SU-DHL-6 (cell line): ENCODE results near the gene CXCR4.

ENCODE experiments used
- H2AFZ ChIP-seq: fragments of 200-600 bp; sonication (generic); 2 replicates; pipeline ENCODE4 v1.6.1; 2014; ENCODE audit warnings: low read depth, mild to moderate bottlenecking, moderate library complexity, mixed read lengths, antibody characterized with exemption, low read length; ENCODE audit not compliant: severe bottlenecking
- H3F3A ChIP-seq: fragments of 200-600 bp; shearing (Covaris generic); 2 replicates; pipeline ENCODE4 v1.6.0; 2016; ENCODE audit warnings: antibody characterized with exemption, mild to moderate bottlenecking; ENCODE audit not compliant: insufficient read depth
- H3K27ac ChIP-seq: fragments of 200-600 bp; sonication (generic); 2 replicates; pipeline ENCODE4 v1.5.1; 2016; ENCODE audit warnings: low read depth, mild to moderate bottlenecking, low read length, moderate library complexity, mixed read lengths
- H3K27me3 ChIP-seq: fragments of 200-600 bp; sonication (generic), shearing (Covaris generic); 2 replicates; pipeline ENCODE4 v1.6.0; 2014; ENCODE audit warnings: mild to moderate bottlenecking, low read length
- H3K36me3 ChIP-seq: fragments of 200-600 bp; sonication (generic); 2 replicates; pipeline ENCODE4 v1.6.1; 2014; ENCODE audit warnings: mild to moderate bottlenecking, low read length, mixed read lengths
- H3K4me2 ChIP-seq: fragments of 300-600, 200-600 bp; shearing (Covaris generic), sonication (generic); 2 replicates; pipeline ENCODE4 v1.6.0; 2014; ENCODE audit warnings: low read length, low read depth, mild to moderate bottlenecking; ENCODE audit not compliant: poor library complexity, severe bottlenecking
- H3K4me3 ChIP-seq: fragments of 200-600 bp; sonication (generic); 2 replicates; pipeline ENCODE4 v1.5.1; 2014; ENCODE audit warnings: antibody characterized with exemption, low read length, mild to moderate bottlenecking, mixed read lengths; ENCODE audit not compliant: insufficient read depth, poor library complexity, severe bottlenecking
- H3K79me2 ChIP-seq: fragments of 200-600 bp; sonication (generic); 2 replicates; pipeline ENCODE4 v1.6.1; 2014; ENCODE audit warnings: mild to moderate bottlenecking, low read length, moderate library complexity; ENCODE audit not compliant: insufficient read depth
- H3K9ac ChIP-seq: fragments of 200-600 bp; sonication (generic); 2 replicates; pipeline ENCODE4 v1.7.0; 2014; ENCODE audit warnings: mild to moderate bottlenecking, low read length
- H3K9me2 ChIP-seq: fragments of 200-600 bp; sonication (generic); replicated peaks from 2 replicates; pipeline ENCODE4 v1.6.1; 2014; ENCODE audit warnings: low read length; ENCODE audit not compliant: insufficient read depth
- H3K9me3 ChIP-seq: fragments of 200-600 bp; sonication (generic); 2 replicates; pipeline ENCODE4 v1.6.1; 2014; ENCODE audit warnings: low read length, mixed read lengths; ENCODE audit not compliant: insufficient read depth
- H4K20me1 ChIP-seq: fragments of 200-600 bp; sonication (generic); 2 replicates; pipeline ENCODE4 v1.6.1; 2014; ENCODE audit warnings: low read depth, mild to moderate bottlenecking, antibody characterized with exemption, low read length, moderate library complexity, mixed read lengths
- CTCF ChIP-seq: fragments of 200-600 bp; sonication (generic); IDR thresholded peaks from one replicate; pipeline ENCODE4 v1.5.1; 2017; ENCODE audit warnings: antibody characterized with exemption, mild to moderate bottlenecking, low read length, moderate library complexity; ENCODE audit not compliant: insufficient read depth, poor library complexity, severe bottlenecking
- EZH2phosphoT487 ChIP-seq: fragments of 200-600 bp; sonication (generic), shearing (Covaris generic); conservative IDR thresholded peaks from 2 replicates; pipeline ENCODE4 v1.6.1; 2018; ENCODE audit warnings: mild to moderate bottlenecking, antibody characterized with exemption, low read length, moderate library complexity, mixed read lengths

Gene CXCR4

GRCh38 chr2:136130045-136130444 is 12.1 kb upstream of the CXCR4 start:
- TF ChIP-seq EZH2phosphoT487 (no peak), CTCF (no peak)
- peaks cover 48% of the 10 kb centered on the region for H3F3A ChIP-seq
- H3K4me3 ChIP-seq = no peak overlapping the region
- no peaks in the 10 kb centered on the region for H4K20me1 ChIP-seq
- H3K27ac ChIP-seq = peak overlapping the region; percentile 12; the same call in 1 of the 2 replicates
- H3K27me3 ChIP-seq = no peaks in the 10 kb centered on the region
- no peaks in the 10 kb centered on the region for H3K36me3 ChIP-seq
- peak overlapping the region; percentile 30 for H3K4me2 ChIP-seq
- H3K79me2 ChIP-seq = no peaks in the 10 kb centered on the region
- no peaks in the 10 kb centered on the region for H3K9me2 ChIP-seq
- no peak overlapping the region for H2AFZ ChIP-seq
- no peaks in the 10 kb centered on the region for H3K9me3 ChIP-seq
- no peak overlapping the region for H3K9ac ChIP-seq

GRCh38 chr2:136129601-136130000 is 11.7 kb upstream of the CXCR4 start:
- no peak for TF ChIP-seq CTCF
- no peak for TF ChIP-seq EZH2phosphoT487
- Histone ChIP-seq H2AFZ (no peak overlapping the region), H3K36me3 (no peaks in the 10 kb centered on the region), H3F3A (peaks cover 49% of the 10 kb centered on the region), H3K27me3 (no peaks in the 10 kb centered on the region), H3K4me3 (no peak overlapping the region), H3K79me2 (no peaks in the 10 kb centered on the region), H3K9me3 (no peaks in the 10 kb centered on the region), H3K9ac (no peak overlapping the region), H3K4me2 (peak overlapping the region; percentile 30), H3K9me2 (no peaks in the 10 kb centered on the region), H4K20me1 (no peaks in the 10 kb centered on the region), H3K27ac (peak overlapping the region; percentile 12; the same call in 1 of the 2 replicates)

- TF ChIP-seq EZH2phosphoT487 (no peak), CTCF (no peak)
- no peak overlapping the region for H3K9ac ChIP-seq
- H3K4me2 ChIP-seq = no peak overlapping the region
- no peaks in the 10 kb centered on the region for H3K27me3 ChIP-seq
- peaks cover 48% of the 10 kb centered on the region for H3F3A ChIP-seq
- H4K20me1 ChIP-seq = no peaks in the 10 kb centered on the region
- no peaks in the 10 kb centered on the region for H3K79me2 ChIP-seq
- no peaks in the 10 kb centered on the region for H3K9me2 ChIP-seq
- H3K27ac ChIP-seq = no peak overlapping the region
- no peak overlapping the region for H3K4me3 ChIP-seq
- H3K36me3 ChIP-seq = no peaks in the 10 kb centered on the region
- H3K9me3 ChIP-seq = no peaks in the 10 kb centered on the region
- H2AFZ ChIP-seq = no peak overlapping the region
Measured at GRCh38 chr2:136128905-136129304, 11.0 kb upstream of the CXCR4 start.

- Histone ChIP-seq H3K36me3 (no peaks in the 10 kb centered on the region), H3K79me2 (no peaks in the 10 kb centered on the region), H3K9me2 (no peaks in the 10 kb centered on the region), H3K4me2 (peak overlapping the region; percentile 8), H3K9ac (no peak overlapping the region), H3K27ac (no peak overlapping the region), H4K20me1 (no peaks in the 10 kb centered on the region), H2AFZ (no peak overlapping the region), H3K9me3 (no peaks in the 10 kb centered on the region), H3K27me3 (no peaks in the 10 kb centered on the region), H3K4me3 (no peak overlapping the region), H3F3A (peaks cover 42% of the 10 kb centered on the region)
- TF ChIP-seq CTCF = no peak
- TF ChIP-seq EZH2phosphoT487 = no peak
Measured at GRCh38 chr2:136128366-136128765, 10.4 kb upstream of the CXCR4 start.
